HG02588 (cell line): ENCODE measurements around the gene RNF220.

Source experiments
- ATAC-seq: cut with Tn5 transposase; IDR thresholded peaks from one replicate; pipeline ENCODE4 v1.9.1; 2021; ENCODE audit warnings: mild to moderate bottlenecking, moderate library complexity; ENCODE audit not compliant: unreplicated experiment

RNF220 gene

GRCh38 chr1:44519035-44519676, 114.1 kb downstream of the RNF220 start:
- ATAC-seq = no peak

GRCh38 chr1:44521378-44522080, 116.5 kb downstream of the RNF220 start:
- ATAC-seq = no peak

GRCh38 chr1:44523593-44524591, 118.8 kb downstream of the RNF220 start:
- ATAC-seq = no peak

GRCh38 chr1:44524655-44525500, 119.8 kb downstream of the RNF220 start:
- no peak for ATAC-seq

- no peak for ATAC-seq
Measured at GRCh38 chr1:44526295-44527073, 121.4 kb downstream of the RNF220 start.

- no peak for ATAC-seq
Measured at GRCh38 chr1:44531785-44532566, 126.9 kb downstream of the RNF220 start.

- no peak for ATAC-seq
Measured at GRCh38 chr1:44532567-44532944, 127.5 kb downstream of the RNF220 start.

- ATAC-seq = no peak
Measured at GRCh38 chr1:44534771-44535170, 129.7 kb downstream of the RNF220 start.

- ATAC-seq = no peak
Measured at GRCh38 chr1:44536357-44537209, 131.5 kb downstream of the RNF220 start.

- no peak for ATAC-seq
Measured at GRCh38 chr1:44537538-44537937, 132.5 kb downstream of the RNF220 start.

GRCh38 chr1:44537956-44538355, 132.9 kb downstream of the RNF220 start:
- no peak for ATAC-seq

GRCh38 chr1:44539991-44540730, 135.1 kb downstream of the RNF220 start:
- no peak for ATAC-seq

- ATAC-seq = no peak
Measured at GRCh38 chr1:44542420-44543063, 137.5 kb downstream of the RNF220 start.

- ATAC-seq = no peak
Measured at GRCh38 chr1:44543064-44543744, 138.1 kb downstream of the RNF220 start.

GRCh38 chr1:44543786-44544185, 138.7 kb downstream of the RNF220 start:
- no peak for ATAC-seq

- ATAC-seq = no peak
Measured at GRCh38 chr1:44544960-44545359, 139.9 kb downstream of the RNF220 start.
